HEK293T (cell line): ENCODE results near the gene KCNB1.

Experiments used
- CTCF ChIA-PET: fragments of 350-600 bp; formaldehyde crosslinking; extraction: SDS; loops from one replicate; lab custom pipeline; 2021; ENCODE audit warnings: antibody characterized with exemption, inconsistent platforms; lab: Yijun Ruan, JAX
- POLR2A ChIA-PET: fragments of 350-600 bp; formaldehyde crosslinking; extraction: SDS; loops from one replicate; lab custom pipeline; 2020; ENCODE audit warnings: antibody characterized with exemption, inconsistent platforms; lab: Yijun Ruan, JAX
- DNase-seq: peaks from one replicate; pipeline ENCODE4 v3.0.0; 2012; ENCODE audit warnings: mixed read lengths; ENCODE audit errors: extremely low spot score
- ARNT ChIP-seq: fragments of 450-650 bp; IDR thresholded peaks from 2 replicates; pipeline ENCODE4 v1.6.1; 2017; ENCODE audit warnings: mild to moderate bottlenecking
- BHLHE40 ChIP-seq: fragments of 450-650 bp; IDR thresholded peaks from 2 replicates; pipeline ENCODE4 v1.6.1; 2016; ENCODE audit warnings: mild to moderate bottlenecking, moderate library complexity, borderline replicate concordance
- CTBP1 ChIP-seq: fragments of 450-650 bp; IDR thresholded peaks from 2 replicates; pipeline ENCODE4 v1.6.1; 2016; ENCODE audit warnings: borderline replicate concordance
- ELF4 ChIP-seq: fragments of 450-650 bp; IDR thresholded peaks from 2 replicates; pipeline ENCODE4 v1.6.1; 2017; ENCODE audit warnings: antibody characterized with exemption
- FOXA1 ChIP-seq: fragments of 450-650 bp; IDR thresholded peaks from 2 replicates; pipeline ENCODE4 v1.6.1; 2016; ENCODE audit warnings: mild to moderate bottlenecking
- FOXK2 ChIP-seq: fragments of 450-650 bp; IDR thresholded peaks from 2 replicates; pipeline ENCODE4 v1.6.1; 2016; ENCODE audit warnings: mild to moderate bottlenecking
- FOXM1 ChIP-seq: fragments of 450-650 bp; IDR thresholded peaks from 2 replicates; pipeline ENCODE4 v1.6.1; 2017; ENCODE audit warnings: mild to moderate bottlenecking, borderline replicate concordance
- HDGF ChIP-seq: fragments of 450-650 bp; IDR thresholded peaks from 2 replicates; pipeline ENCODE4 v1.6.1; 2017; ENCODE audit warnings: antibody characterized with exemption, borderline replicate concordance
- L3MBTL2 ChIP-seq: fragments of 450-650 bp; conservative IDR thresholded peaks from 2 replicates; pipeline ENCODE4 v1.6.1; 2016; ENCODE audit warnings: mild to moderate bottlenecking
- LEF1 ChIP-seq: fragments of 450-650 bp; IDR thresholded peaks from 2 replicates; pipeline ENCODE4 v1.6.1; 2017; ENCODE audit warnings: mild to moderate bottlenecking, borderline replicate concordance
- NFRKB ChIP-seq: fragments of 450-650 bp; IDR thresholded peaks from 2 replicates; pipeline ENCODE4 v1.6.1; 2016; ENCODE audit warnings: mild to moderate bottlenecking, moderate library complexity
- SP1 ChIP-seq: fragments of 450-650 bp; IDR thresholded peaks from 2 replicates; pipeline ENCODE4 v1.6.1; 2017
- SUZ12 ChIP-seq: fragments of 450-650 bp; IDR thresholded peaks from 2 replicates; pipeline ENCODE4 v1.6.1; 2016; ENCODE audit warnings: mild to moderate bottlenecking
- TARDBP ChIP-seq: fragments of 450-650 bp; IDR thresholded peaks from 2 replicates; pipeline ENCODE4 v1.6.1; 2016
- ZNF384 ChIP-seq: fragments of 450-650 bp; IDR thresholded peaks from 2 replicates; pipeline ENCODE4 v1.6.1; 2016
- TF ChIP-seq, protein P1 (sequence below): fragments of 450-650 bp; IDR thresholded peaks from 2 replicates; pipeline ENCODE4 v1.6.1; 2016

The KCNB1 gene

DNA sequence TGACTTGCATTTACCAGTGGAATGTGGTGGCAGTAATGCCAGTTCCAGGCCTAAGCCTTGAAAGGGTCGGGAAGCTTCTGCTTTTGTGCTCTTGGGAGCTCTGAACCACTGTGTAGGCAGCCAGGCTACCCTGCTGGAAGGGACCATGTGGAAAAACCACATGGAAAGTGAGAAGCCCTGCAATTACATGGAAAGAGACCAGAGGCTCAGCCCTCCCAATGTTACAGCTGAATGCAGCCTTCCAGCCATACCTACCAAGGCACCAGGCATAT is 14.9 kb upstream of the KCNB1 start:
- ChIA-PET POLR2A (no interaction called here), CTCF (interaction anchor here (0.8 to 1.6 kb wide), 2 partner anchors 11 to 40 kb away, joined by 4 read pairs; no protein-coding TSS in a partner anchor)
- DNase-seq: no peak
- TF ChIP-seq L3MBTL2 (no peak), NFRKB (no peak), SP1 (no peak), BHLHE40 (no peak), ARNT (no peak), SUZ12 (no peak), ELF4 (no peak), TARDBP (no peak), LEF1 (no peak), ZNF384 (no peak), CTBP1 (no peak), HDGF (no peak), FOXM1 (no peak), FOXK2 (no peak), FOXA1 (no peak)

DNA sequence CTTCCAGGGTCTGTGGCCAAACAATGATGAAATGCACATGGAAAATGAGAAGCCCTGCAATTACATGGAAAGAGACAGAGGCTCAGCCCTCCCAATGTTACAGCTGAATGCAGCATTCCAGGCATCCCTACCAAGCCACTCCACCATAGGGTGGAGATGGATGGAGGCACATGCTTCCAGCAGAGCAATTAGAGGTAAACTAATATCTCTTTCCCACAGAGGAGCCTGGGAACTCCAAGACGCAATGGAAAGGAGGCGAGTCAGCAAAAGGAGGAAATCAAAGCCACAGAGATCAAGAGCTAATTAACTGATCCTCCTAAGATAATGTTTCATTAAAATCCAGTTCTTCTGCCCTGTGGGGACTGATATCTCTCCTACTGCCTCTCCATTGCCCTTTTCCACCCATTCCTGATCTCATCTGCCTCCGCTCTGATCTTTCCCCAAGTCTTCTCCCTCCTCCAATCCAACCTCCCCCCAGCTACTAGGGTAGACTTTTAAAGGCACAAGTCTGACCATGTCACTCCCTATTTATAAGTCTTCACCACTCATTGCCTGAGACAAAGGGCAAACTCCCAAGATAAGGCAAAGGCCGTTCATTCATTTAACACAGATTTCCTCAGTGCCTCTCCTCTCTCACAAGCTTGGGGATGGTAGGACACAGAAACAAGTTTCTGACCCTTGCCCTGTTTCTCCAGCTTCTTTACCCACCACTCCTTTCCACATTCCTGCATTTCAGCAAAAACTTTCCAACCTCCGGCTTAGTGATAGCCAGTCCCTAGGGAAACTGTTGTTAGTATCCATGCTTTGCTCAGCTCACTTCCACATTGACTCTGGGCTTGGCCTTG is 14.3 kb upstream of the KCNB1 start:
- no peak for DNase-seq
- ChIA-PET POLR2A (no interaction called here), CTCF (interaction anchor here (0.8 to 1.6 kb wide), 2 partner anchors 12 to 41 kb away, joined by 4 read pairs; no protein-coding TSS in a partner anchor)
- TF ChIP-seq, protein P1, sequence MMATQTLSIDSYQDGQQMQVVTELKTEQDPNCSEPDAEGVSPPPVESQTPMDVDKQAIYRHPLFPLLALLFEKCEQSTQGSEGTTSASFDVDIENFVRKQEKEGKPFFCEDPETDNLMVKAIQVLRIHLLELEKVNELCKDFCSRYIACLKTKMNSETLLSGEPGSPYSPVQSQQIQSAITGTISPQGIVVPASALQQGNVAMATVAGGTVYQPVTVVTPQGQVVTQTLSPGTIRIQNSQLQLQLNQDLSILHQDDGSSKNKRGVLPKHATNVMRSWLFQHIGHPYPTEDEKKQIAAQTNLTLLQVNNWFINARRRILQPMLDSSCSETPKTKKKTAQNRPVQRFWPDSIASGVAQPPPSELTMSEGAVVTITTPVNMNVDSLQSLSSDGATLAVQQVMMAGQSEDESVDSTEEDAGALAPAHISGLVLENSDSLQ: no peak
- TF ChIP-seq FOXA1 (no peak), HDGF (no peak), ARNT (no peak), ELF4 (no peak), FOXM1 (no peak), TARDBP (no peak), FOXK2 (no peak), ZNF384 (no peak)

DNA sequence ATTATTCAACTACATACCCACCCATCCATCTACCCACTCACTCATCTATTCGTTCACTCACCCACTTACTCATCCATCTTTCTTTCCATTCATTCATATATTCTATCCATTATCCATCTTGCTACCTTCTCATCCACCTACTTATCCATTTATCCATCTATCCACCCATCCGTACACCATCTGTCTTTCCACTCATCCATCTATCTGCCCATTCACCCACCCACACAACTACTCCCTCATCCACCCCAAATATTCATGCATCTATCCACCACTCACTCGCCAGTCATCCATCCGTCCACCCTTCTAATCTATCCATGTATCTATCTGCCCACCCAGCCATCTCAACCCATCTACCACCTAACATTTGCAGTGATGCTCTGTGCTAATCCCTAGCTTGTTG is 13.6 kb upstream of the KCNB1 start:
- ChIA-PET CTCF (no interaction called here), POLR2A (no interaction called here)
- no peak for DNase-seq
- TF ChIP-seq SP1: no peak
- no peak for TF ChIP-seq SUZ12
- no peak for TF ChIP-seq CTBP1
- no peak for TF ChIP-seq TARDBP
- TF ChIP-seq ARNT: no peak
- TF ChIP-seq NFRKB: no peak

DNA sequence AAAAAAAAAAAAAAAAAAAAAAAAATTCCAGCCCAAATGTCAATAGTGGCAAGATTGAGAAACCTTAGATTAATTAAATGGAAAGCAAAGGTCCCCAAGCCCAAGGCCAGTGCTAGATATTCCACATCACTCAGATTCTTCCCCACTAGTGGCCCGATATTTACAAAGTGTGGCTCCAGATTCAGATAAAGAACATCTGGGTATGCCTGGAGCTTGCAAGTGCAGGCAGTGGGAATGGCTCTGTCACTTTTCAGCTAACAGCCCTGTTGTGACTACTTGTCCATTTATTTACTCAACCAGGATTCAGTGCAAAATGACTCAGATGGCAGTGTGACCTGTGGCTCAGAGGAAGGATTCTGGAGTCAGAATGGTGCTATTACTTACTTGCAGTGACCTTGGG is 8.2 kb upstream of the KCNB1 start:
- TF ChIP-seq FOXA1 (no peak), CTBP1 (no peak), ELF4 (no peak), SUZ12 (no peak), FOXM1 (no peak), HDGF (no peak), ARNT (no peak), SP1 (no peak), LEF1 (no peak), FOXK2 (no peak), ZNF384 (no peak), L3MBTL2 (no peak), TARDBP (no peak), BHLHE40 (no peak), NFRKB (no peak)
- TF ChIP-seq, protein P1: no peak
- POLR2A ChIA-PET: no interaction called here
- CTCF ChIA-PET: no interaction called here
- DNase-seq: no peak

DNA sequence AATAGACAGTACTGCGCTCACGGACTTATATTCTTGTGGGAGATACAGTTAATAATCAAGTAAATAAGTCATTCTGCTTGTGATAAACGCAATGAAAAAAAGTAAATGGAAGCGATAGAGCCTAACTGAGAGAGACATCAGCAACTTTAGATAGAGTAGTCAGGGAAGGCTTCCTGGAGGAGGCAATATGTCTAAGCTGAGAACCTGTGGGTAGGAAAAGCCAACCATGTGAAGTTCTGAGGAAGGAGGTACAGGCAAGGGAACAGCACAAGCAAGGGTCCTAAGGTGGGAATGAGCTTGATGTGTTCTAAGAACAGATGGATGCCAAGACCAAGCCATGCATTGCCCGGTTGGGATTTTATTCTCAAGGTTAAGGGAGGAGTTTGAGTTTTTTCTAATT is 7.2 kb upstream of the KCNB1 start:
- no peak for DNase-seq
- ChIA-PET POLR2A (no interaction called here), CTCF (interaction anchor here (1.3 kb wide), 1 partner anchor 19 kb away, joined by 3 read pairs; no protein-coding TSS in a partner anchor)
- TF ChIP-seq, protein P1: no peak
- no peak for TF ChIP-seq FOXK2
- TF ChIP-seq TARDBP: no peak
- no peak for TF ChIP-seq CTBP1
- TF ChIP-seq ZNF384: no peak
- no peak for TF ChIP-seq ELF4
- no peak for TF ChIP-seq FOXM1
- TF ChIP-seq ARNT: no peak
- TF ChIP-seq SUZ12: no peak

DNA sequence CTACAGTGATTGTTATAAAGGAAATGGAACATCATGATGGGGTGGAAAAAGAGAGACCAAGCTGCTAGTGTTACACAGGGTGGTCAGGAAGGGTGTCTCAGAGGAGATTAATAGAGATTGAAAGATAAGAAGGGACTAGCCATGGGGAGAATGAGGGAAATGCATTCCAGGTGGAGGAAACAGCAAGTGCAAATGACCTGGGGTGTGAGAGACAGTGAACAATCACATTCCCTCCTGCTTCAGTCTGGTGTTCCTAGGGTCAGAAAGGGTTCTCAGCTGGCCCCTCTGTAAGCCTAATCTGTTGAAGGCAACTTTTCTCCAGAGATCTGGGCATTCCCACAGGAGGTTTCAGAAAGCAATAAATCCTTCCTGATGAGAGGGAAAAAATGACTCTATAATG is 3.6 kb upstream of the KCNB1 start:
- ChIA-PET POLR2A (no interaction called here), CTCF (no interaction called here)
- TF ChIP-seq BHLHE40 (no peak), ZNF384 (no peak), CTBP1 (no peak)
- DNase-seq: no peak
